ENCODE results near the gene CCT3.
A peak's percentile ranks its signal among the peaks of the same experiment; 100 is the strongest.

Gene CCT3

DNA sequence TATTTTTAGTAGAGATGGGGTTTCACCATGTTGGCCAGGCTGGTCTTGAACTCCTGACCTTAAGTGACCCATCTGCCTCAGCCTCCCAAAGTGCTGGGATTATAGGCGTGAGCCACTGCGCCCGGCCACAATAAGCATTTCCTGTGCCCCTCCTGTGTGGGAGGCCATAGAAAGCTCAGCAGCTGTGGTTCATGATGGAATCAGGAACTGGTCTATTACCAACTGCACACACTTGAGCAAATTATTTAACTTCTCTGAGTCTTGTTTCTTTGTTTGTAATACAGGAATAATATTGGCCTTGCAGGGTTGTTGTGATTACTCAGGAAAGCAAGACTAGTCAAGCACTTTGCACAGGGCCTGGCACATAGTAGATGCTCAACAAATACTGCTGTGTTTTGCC lies 45.9 kb upstream of the CCT3 start:
- TF ChIP-seq CTCF (IDR thresholded peaks at IDR 0.05; ENCODE audit: low read depth, low read length): no peak
- H3K4me3 ChIP-seq (ENCODE audit: low read depth, low read length): no peak overlapping the region

GRCh38 chr1:156383023-156383422 lies 44.9 kb upstream of the CCT3 start:
- TF ChIP-seq CTCF (IDR thresholded peaks at IDR 0.05; ENCODE audit: low read depth, low read length): peak; percentile 95

DNA sequence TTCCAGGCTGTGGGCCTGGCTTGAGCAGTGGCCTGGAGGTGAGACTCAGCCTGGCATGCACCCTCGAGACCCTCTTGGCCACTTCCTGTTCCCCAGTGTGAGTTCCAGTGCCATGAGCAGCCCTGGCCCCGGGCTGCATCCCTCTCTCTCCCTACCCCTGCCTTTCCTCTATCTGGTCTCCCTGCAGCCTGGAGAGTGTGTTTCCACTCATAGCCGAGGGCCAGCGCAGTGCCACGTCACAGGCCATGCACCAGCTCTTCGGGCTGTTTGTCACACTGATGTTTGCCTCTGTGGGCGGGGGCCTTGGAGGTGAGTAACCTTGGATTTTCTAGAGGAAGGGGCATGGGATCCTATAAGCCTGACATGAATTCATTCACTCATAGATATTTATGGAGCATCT lies 44.5 kb upstream of the CCT3 start:
- H3K4me3 ChIP-seq (ENCODE audit: low read depth, low read length): no peak overlapping the region
- TF ChIP-seq CTCF (IDR thresholded peaks at IDR 0.05; ENCODE audit: low read depth, low read length): no peak

More at GRCh38 chr1:156383023-156383422, 44.9 kb upstream of the CCT3 start:
- H3K4me3 ChIP-seq (ENCODE audit: low read depth, low read length): no peak overlapping the region

- no peak for TF ChIP-seq CTCF (IDR thresholded peaks at IDR 0.05; ENCODE audit: low read depth, low read length)
- H3K4me3 ChIP-seq (ENCODE audit: low read depth, low read length): no peak overlapping the region
Observed at GRCh38 chr1:156379420-156380165, 41.5 kb upstream of the CCT3 start.

DNA sequence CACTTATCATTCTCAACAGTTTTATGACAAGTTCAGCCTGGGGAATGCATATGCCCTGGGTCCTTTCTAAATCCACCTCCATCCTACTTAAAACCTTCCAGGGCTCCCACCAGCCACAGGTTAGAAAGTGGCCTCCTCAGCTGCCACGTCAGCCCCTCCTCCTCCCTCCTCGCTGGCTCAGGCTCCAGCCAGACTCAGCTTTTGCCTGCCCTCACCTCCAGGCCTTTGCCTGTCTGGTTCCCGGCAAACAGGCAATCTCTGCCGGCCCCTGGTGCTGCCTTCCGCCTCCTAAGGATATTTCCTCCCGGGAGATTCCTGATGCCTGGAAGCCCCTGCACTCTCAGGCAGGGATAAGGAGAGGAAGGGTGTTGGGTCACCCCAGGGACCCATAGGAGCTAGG lies 40.5 kb upstream of the CCT3 start:
- TF ChIP-seq CTCF (IDR thresholded peaks at IDR 0.05; ENCODE audit: low read depth, low read length): no peak

GRCh38 chr1:156376958-156377919 lies 39.1 kb upstream of the CCT3 start:
- no peak overlapping the region for H3K4me3 ChIP-seq (ENCODE audit: low read depth, low read length)
- TF ChIP-seq CTCF (IDR thresholded peaks at IDR 0.05; ENCODE audit: low read depth, low read length): no peak

More for the DNA sequence above, 40.5 kb upstream of the CCT3 start:
- no peak overlapping the region for H3K4me3 ChIP-seq (ENCODE audit: low read depth, low read length)

GRCh38 chr1:156376146-156376545 lies 38.1 kb upstream of the CCT3 start:
- no peak overlapping the region for H3K4me3 ChIP-seq (ENCODE audit: low read depth, low read length)
- TF ChIP-seq CTCF (IDR thresholded peaks at IDR 0.05; ENCODE audit: low read depth, low read length): no peak

Measured in WI38 (cell line).